Transverse colon (tissue), 4 donors: Measurements from ENCODE around the gene PPM1B. TPM values are rescaled to one million over a fixed set of nuclear protein-coding genes. Genes with fewer than 3 reads are reported as not detected.

Source experiments
- DNase-seq: peaks from one replicate; pipeline ENCODE4 v3.0.0-alpha.2; 2019
- H3K27ac ChIP-seq, 4 donors: fragments of 200-600 bp; sonication (generic); 2 replicates each; pipeline ENCODE4 v1.5.1; 2016 to 2018; ENCODE audit warnings: inconsistent platforms in 4 of 4
- H3K27me3 ChIP-seq: fragments of 200-600 bp; sonication (generic); 2 replicates; pipeline ENCODE4 v1.5.1; 2017; ENCODE audit warnings: inconsistent platforms
- H3K36me3 ChIP-seq, 4 donors: fragments of 200-600 bp; sonication (generic); 2 replicates each; pipeline ENCODE4 v1.5.1; 2017 to 2019; ENCODE audit warnings: inconsistent platforms in 4 of 4
- H3K4me1 ChIP-seq, 4 donors: fragments of 200-600 bp; sonication (generic); 2 replicates each; pipeline ENCODE4 v1.5.1; 2017 to 2020; ENCODE audit warnings: inconsistent platforms in 4 of 4
- H3K4me3 ChIP-seq, 4 donors: fragments of 200-600 bp; sonication (generic); 1 replicate in 1 of 4; 2 replicates in 3 of 4; pipeline versions ENCODE4 v1.5.1 to v1.6.1; 2017 to 2019; ENCODE audit warnings: inconsistent platforms in 4 of 4
- H3K9me3 ChIP-seq, 2 donors: fragments of 200-600 bp; sonication (generic); 2 replicates each; pipeline ENCODE4 v1.5.1; 2017 to 2019; ENCODE audit warnings: inconsistent platforms in 2 of 2
- EP300 ChIP-seq: sonication (generic); formaldehyde crosslinking; IDR thresholded peaks from one replicate; pipeline ENCODE4 v1.6.1; 2017; ENCODE audit warnings: antibody characterized with exemption, low read depth
- POLR2A ChIP-seq: fragments of 450-650 bp; IDR thresholded peaks from one replicate; pipeline ENCODE4 v1.6.1; 2016; ENCODE audit warnings: antibody characterized with exemption, mild to moderate bottlenecking, moderate library complexity
- POLR2AphosphoS5 ChIP-seq, 3 donors: sonication (generic); formaldehyde crosslinking; IDR thresholded peaks; one replicate each; pipeline ENCODE4 v1.6.1; 2016; ENCODE audit warnings: antibody characterized with exemption in 3 of 3
- WGBS, 2 donors: methylation state at CpG; one replicate each; pipeline ENCODE4 v1.1.5; 2018; ENCODE audit warnings: low coverage in 1 of 2; 5-methylcytosine and 5-hydroxymethylcytosine counted together
- in situ Hi-C, 4 donors: fragments of 200-750 bp; cut with MboI; loops; one replicate each; pipeline versions ENCODE4 v1.15.0 to v1.15.1; 2017; ENCODE audit warnings: low sequenced_read_pairs in 3 of 4, low pct_ligation_motif_present in 1 of 4, low pct_unique_long_range_greater_than_20kb in 1 of 4
- intact Hi-C: fragments of 100-400 bp; cut with DNase I; formaldehyde crosslinking; loops from one replicate; pipeline ENCODE4 v1.15.1; 2023; ENCODE audit warnings: low total_unique reads
- total RNA-seq, 4 donors: library from RNA; depleted of rRNA; stranded (reverse); fragments of >200 nt; gene quantifications; one replicate each; pipeline ENCODE4 v1.1.0, GENCODE V29; 2016
- TF ChIP-seq, protein P1 (sequence below), 5 experiments: fragments of 200-600 bp in 3 of 5; fragments of 450-650 bp in 2 of 5; sonication (generic) in 3 of 5; IDR thresholded peaks; 1 replicate in 2 of 5; 2 replicates in 3 of 5; pipeline ENCODE4 v1.5.1; 2016 to 2017; ENCODE audit warnings: antibody characterized with exemption in 5 of 5, inconsistent platforms in 3 of 5, mild to moderate bottlenecking in 2 of 5, moderate library complexity in 1 of 5

PPM1B gene
- total RNA-seq, 4 donors from 2014 or later: 23.7 to 108 (median 67.0) TPM

DNA sequence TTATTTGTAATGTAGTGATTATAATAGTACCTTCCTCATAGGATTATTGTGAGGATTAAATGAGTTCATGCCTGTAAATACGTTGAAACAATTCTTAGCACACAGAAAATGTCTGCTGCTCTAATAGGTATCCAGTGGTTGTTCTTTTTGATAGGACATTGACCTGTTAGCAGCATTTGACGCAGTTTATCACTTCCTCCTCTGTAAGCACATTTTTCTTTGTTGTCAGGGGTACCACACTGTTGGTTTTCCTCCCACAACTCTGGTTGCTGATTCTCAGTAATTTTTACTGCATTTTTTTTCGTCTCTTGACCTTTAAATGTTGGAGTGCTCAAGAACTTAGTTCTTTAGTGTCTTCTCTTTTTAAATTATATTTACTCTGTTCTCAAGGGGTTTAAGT, 15.4 kb downstream of the PPM1B start:
- TF ChIP-seq EP300 (no peak), POLR2A (no peak), POLR2AphosphoS5 (IDR thresholded peaks at IDR 0.05) (no peak)
- TF ChIP-seq, protein P1, sequence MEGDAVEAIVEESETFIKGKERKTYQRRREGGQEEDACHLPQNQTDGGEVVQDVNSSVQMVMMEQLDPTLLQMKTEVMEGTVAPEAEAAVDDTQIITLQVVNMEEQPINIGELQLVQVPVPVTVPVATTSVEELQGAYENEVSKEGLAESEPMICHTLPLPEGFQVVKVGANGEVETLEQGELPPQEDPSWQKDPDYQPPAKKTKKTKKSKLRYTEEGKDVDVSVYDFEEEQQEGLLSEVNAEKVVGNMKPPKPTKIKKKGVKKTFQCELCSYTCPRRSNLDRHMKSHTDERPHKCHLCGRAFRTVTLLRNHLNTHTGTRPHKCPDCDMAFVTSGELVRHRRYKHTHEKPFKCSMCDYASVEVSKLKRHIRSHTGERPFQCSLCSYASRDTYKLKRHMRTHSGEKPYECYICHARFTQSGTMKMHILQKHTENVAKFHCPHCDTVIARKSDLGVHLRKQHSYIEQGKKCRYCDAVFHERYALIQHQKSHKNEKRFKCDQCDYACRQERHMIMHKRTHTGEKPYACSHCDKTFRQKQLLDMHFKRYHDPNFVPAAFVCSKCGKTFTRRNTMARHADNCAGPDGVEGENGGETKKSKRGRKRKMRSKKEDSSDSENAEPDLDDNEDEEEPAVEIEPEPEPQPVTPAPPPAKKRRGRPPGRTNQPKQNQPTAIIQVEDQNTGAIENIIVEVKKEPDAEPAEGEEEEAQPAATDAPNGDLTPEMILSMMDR (IDR thresholded peaks at IDR 0.05): no peak
- Histone ChIP-seq H3K4me1 (peaks cover 0 to 47% (median 9%) of the 10 kb centered on the region in 4 donors), H3K36me3 (no peaks in the 10 kb centered on the region), H3K4me3 (no peak overlapping the region), H3K9me3 (no peaks in the 10 kb centered on the region), H3K27ac (no peak overlapping the region), H3K27me3 (no peaks in the 10 kb centered on the region)
- intact Hi-C loops (no loop called here), in situ Hi-C loops (no loop called here)
- DNase-seq: no peak
- WGBS, 2 donors: 67 to 70% methylated on average over 3 of the region's 3 CpGs

DNA sequence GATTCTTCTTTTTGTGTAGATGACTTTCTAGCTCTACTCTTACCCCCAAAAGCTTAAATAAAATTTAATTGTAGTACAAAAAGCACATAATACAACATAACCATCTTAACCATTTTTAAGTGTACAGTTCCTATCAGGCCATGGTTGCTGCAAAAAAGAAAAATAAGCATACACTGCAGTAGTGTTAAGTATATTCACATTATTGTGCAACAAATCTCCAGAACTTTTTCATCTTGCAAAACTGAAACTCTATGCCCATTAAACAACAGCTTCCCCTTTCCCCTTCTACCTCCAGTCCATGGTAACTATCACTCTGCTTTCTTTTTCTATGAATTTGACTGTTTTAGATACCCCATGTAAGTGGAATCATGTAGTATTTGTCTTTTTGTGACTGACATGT, 18.1 kb downstream of the PPM1B start:
- TF ChIP-seq POLR2AphosphoS5 (IDR thresholded peaks at IDR 0.05) (no peak), POLR2A (no peak), EP300 (no peak)
- TF ChIP-seq, protein P1 (IDR thresholded peaks at IDR 0.05): no peak
- no peak overlapping the region for H3K27ac ChIP-seq
- no peak overlapping the region for H3K4me3 ChIP-seq
- no peak for DNase-seq
- H3K9me3 ChIP-seq: no peaks in the 10 kb centered on the region
- H3K36me3 ChIP-seq: no peaks in the 10 kb centered on the region
- peaks cover 0 to 52% (median 8%) of the 10 kb centered on the region in 4 donors for H3K4me1 ChIP-seq
- intact Hi-C loops: no loop called here
- H3K27me3 ChIP-seq: no peaks in the 10 kb centered on the region
- in situ Hi-C loops: no loop called here

DNA sequence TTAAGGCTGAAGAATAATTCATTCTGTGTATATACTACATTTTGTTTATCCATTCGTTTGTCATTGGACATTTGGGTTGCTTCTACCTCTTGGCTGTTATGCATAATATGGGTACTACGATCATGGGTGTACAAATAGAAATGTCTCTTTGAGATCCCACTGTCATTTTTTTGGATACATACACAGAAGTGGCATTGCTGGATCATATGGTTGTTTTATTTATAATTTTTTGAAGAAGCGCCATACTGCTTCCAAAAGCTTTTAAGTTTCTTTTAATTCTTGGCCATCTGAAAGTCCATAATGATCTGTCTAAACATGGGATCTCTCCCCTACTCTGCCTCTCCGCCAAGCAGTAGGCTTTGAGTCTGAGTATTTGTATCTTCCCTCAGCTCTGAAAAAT, 18.6 kb downstream of the PPM1B start:
- TF ChIP-seq, protein P1 (IDR thresholded peaks at IDR 0.05): no peak
- Histone ChIP-seq H3K27me3 (no peaks in the 10 kb centered on the region), H3K27ac (no peak overlapping the region), H3K36me3 (no peaks in the 10 kb centered on the region), H3K4me1 (peaks cover 0 to 55% (median 9%) of the 10 kb centered on the region in 4 donors), H3K9me3 (no peaks in the 10 kb centered on the region), H3K4me3 (no peak overlapping the region)
- 84 to 96% methylated on average over 4 of the region's 4 CpGs for WGBS, 2 donors
- no peak for DNase-seq
- intact Hi-C loops: no loop called here
- in situ Hi-C loops: no loop called here

DNA sequence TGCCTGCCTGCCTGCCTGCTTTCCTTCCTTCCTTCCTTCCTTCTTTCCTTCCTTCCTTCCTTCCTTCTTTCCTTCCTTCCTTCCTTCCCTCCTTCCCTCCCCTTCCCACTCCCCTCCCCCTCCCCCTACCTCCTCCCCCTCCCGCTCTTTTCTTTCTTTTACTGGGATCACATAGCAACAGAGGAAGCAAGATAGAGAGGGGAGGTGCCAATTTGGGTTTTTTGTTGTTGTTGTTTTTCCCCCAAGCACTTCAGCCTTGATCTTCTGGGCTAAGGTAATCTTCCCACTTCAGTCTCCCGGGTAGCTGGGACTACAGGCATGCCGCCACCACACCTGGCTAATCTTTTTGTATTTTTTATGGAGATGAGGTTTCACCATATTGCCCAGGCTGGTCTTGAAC, 20.0 kb downstream of the PPM1B start:
- H3K9me3 ChIP-seq: no peaks in the 10 kb centered on the region
- H3K4me3 ChIP-seq: no peak overlapping the region
- peaks cover 0 to 51% (median 9%) of the 10 kb centered on the region in 4 donors for H3K4me1 ChIP-seq
- H3K36me3 ChIP-seq: no peaks in the 10 kb centered on the region
- in situ Hi-C loops: no loop called here
- H3K27me3 ChIP-seq: no peaks in the 10 kb centered on the region
- DNase-seq: no peak
- intact Hi-C loops: no loop called here
- H3K27ac ChIP-seq: no peak overlapping the region
- WGBS, 2 donors: 92% methylated on average over 2 to 3 of the region's 3 CpGs
- no peak for TF ChIP-seq POLR2AphosphoS5 (IDR thresholded peaks at IDR 0.05)
- TF ChIP-seq EP300: no peak
- TF ChIP-seq, protein P1 (IDR thresholded peaks at IDR 0.05): no peak
- no peak for TF ChIP-seq POLR2A
